Keratinocyte (primary cell): ENCODE results near the gene RBPJL.

ENCODE experiments used
- EZH2 ChIP-seq: IDR thresholded peaks from one replicate; pipeline ENCODE4 v1.6.1; 2012; ENCODE audit warnings: inconsistent platforms, mild to moderate bottlenecking, low read length, moderate library complexity
- TF ChIP-seq, protein P1 (sequence below), 3 experiments: IDR thresholded peaks in 1 of 3; conservative IDR thresholded peaks in 1 of 3; optimal IDR thresholded peaks in 1 of 3; 2 replicates in 2 of 3; 3 replicates in 1 of 3; pipeline versions ENCODE3 to v1.5.1; 2011; ENCODE audit warnings: low read length in 3 of 3, mild to moderate bottlenecking in 3 of 3, moderate library complexity in 2 of 3, control low read depth in 1 of 3, inconsistent platforms in 1 of 3; ENCODE audit not compliant: insufficient read depth in 2 of 3; ENCODE audit errors: extremely low read depth in 1 of 3

DNA sequence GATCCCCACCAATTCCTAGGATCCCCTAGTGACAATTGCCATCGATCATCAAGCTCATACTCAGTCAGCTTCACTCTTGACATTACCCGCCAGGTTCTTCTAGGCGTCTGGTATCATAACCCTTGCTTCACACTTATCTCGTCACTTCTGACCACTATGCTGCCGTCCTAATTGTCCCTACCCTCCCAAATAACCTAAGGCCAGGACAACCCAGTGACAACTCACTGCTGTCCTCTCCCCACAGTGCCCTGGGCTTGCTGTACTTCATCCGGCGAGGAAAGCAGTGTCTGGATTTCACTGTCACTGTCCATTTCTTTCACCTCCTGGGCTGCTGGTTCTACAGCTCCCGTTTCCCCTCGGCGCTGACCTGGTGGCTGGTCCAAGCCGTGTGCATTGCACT, 60.0 kb downstream of the RBPJL start:
- TF ChIP-seq, protein P1, sequence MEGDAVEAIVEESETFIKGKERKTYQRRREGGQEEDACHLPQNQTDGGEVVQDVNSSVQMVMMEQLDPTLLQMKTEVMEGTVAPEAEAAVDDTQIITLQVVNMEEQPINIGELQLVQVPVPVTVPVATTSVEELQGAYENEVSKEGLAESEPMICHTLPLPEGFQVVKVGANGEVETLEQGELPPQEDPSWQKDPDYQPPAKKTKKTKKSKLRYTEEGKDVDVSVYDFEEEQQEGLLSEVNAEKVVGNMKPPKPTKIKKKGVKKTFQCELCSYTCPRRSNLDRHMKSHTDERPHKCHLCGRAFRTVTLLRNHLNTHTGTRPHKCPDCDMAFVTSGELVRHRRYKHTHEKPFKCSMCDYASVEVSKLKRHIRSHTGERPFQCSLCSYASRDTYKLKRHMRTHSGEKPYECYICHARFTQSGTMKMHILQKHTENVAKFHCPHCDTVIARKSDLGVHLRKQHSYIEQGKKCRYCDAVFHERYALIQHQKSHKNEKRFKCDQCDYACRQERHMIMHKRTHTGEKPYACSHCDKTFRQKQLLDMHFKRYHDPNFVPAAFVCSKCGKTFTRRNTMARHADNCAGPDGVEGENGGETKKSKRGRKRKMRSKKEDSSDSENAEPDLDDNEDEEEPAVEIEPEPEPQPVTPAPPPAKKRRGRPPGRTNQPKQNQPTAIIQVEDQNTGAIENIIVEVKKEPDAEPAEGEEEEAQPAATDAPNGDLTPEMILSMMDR (optimal IDR thresholded peaks at IDR 0.05 in 1 of 3, IDR thresholded peaks at IDR 0.05 in 1 of 3, conservative IDR thresholded peaks at IDR 0.05 in 1 of 3; ENCODE audit: extremely low read depth in 1 of 3, insufficient read depth in 2 of 3, low read length in 3 of 3), result no peak
- TF ChIP-seq EZH2, result no peak
